HepG2 (cell line): ENCODE results near the gene JPH4. TPM values are rescaled to one million over a fixed set of nuclear protein-coding genes. Genes with fewer than 3 reads are reported as not detected.

Experiments
- KMT2B ChIP-seq: IDR thresholded peaks from 2 replicates; pipeline ENCODE4 v1.6.1; 2016; ENCODE audit warnings: missing genetic modification reagents, missing compliant biosample characterization
- MIER3 ChIP-seq: IDR thresholded peaks from 2 replicates; pipeline ENCODE4 v1.6.1; 2016; ENCODE audit warnings: missing compliant biosample characterization, borderline replicate concordance
- NCOA5 ChIP-seq: sonication (generic); formaldehyde crosslinking; IDR thresholded peaks from 2 replicates; pipeline ENCODE4 v1.4.0; 2020; ENCODE audit warnings: missing genetic modification reagents
- RBAK ChIP-seq: sonication (generic); formaldehyde crosslinking; IDR thresholded peaks from 2 replicates; pipeline ENCODE4 v1.5.1; 2020; ENCODE audit warnings: mild to moderate bottlenecking, missing genetic modification reagents
- SMAD1 ChIP-seq: sonication (generic); formaldehyde crosslinking; IDR thresholded peaks from 2 replicates; pipeline ENCODE4 v1.4.0; 2020; ENCODE audit warnings: missing genetic modification reagents, low read depth, mild to moderate bottlenecking, borderline replicate concordance
- ZNF615 ChIP-seq: sonication (generic); formaldehyde crosslinking; IDR thresholded peaks from 2 replicates; pipeline ENCODE4 v1.5.0; 2020; ENCODE audit warnings: mild to moderate bottlenecking, missing genetic modification reagents, borderline replicate concordance
- polyA plus RNA-seq, 8 experiments: library from polyadenylated mRNA; depleted of rRNA in 3 of 8; stranded (reverse) in 7 of 8; unstranded in 1 of 8; fragments of >200 nt; fragmentation: Illumina TruSeq in 4 of 8; extraction: Trizol in 4 of 8; gene quantifications; 2 replicates each; pipeline versions ENCODE4 v1.2.1 to v1.2.3, GENCODE V29; 2011 to 2016; ENCODE audit warnings: low read depth in 4 of 8, missing spikeins in 1 of 8, mixed read lengths in 1 of 8; ENCODE audit not compliant: insufficient read depth in 1 of 8
- total RNA-seq, 5 experiments: library from RNA; depleted of rRNA; stranded (reverse); fragments of >200 nt; fragmentation: Illumina TruSeq; extraction: Trizol; gene quantifications; 2 replicates each; pipeline ENCODE4 v1.2.3, GENCODE V29; 2016; ENCODE audit warnings: low read depth in 1 of 5
- TF ChIP-seq, protein P1 (sequence below): sonication (generic); formaldehyde crosslinking; IDR thresholded peaks from 2 replicates; pipeline ENCODE4 v1.4.0; 2020; ENCODE audit warnings: low read depth, mild to moderate bottlenecking, missing genetic modification reagents
- TF ChIP-seq, protein P2 (sequence below): sonication (generic); formaldehyde crosslinking; conservative IDR thresholded peaks from 2 replicates; pipeline ENCODE4 v1.8.0; 2022; ENCODE audit warnings: missing genetic modification reagents
- TF ChIP-seq, protein P3 (sequence below): sonication (generic); formaldehyde crosslinking; conservative IDR thresholded peaks from 2 replicates; pipeline ENCODE4 v1.4.0; 2020; ENCODE audit warnings: missing genetic modification reagents
- TF ChIP-seq, protein P4 (sequence below): IDR thresholded peaks from 2 replicates; pipeline ENCODE4 v1.6.1; 2016; ENCODE audit warnings: low read depth, control low read depth
- TF ChIP-seq, protein P5 (sequence below): sonication (generic); formaldehyde crosslinking; conservative IDR thresholded peaks from 2 replicates; pipeline ENCODE4 v1.5.0; 2020; ENCODE audit warnings: missing genetic modification reagents
- TF ChIP-seq, protein P6 (sequence below): sonication (generic); formaldehyde crosslinking; conservative IDR thresholded peaks from 2 replicates; pipeline ENCODE4 v1.4.0; 2020; ENCODE audit warnings: missing genetic modification reagents
- TF ChIP-seq, protein P7 (sequence below): sonication (generic); formaldehyde crosslinking; IDR thresholded peaks from 2 replicates; pipeline ENCODE4 v1.5.0; 2020; ENCODE audit warnings: missing genetic modification reagents
- TF ChIP-seq, protein P8 (sequence below): IDR thresholded peaks from 2 replicates; pipeline ENCODE4 v1.6.1; 2016; ENCODE audit warnings: mild to moderate bottlenecking

Gene JPH4
- total and polyA plus RNA-seq, 2 of the 13 experiments (the other 11 are each of a cell fraction or from before 2014, with no cell fraction given) = 0.08 to 0.22 TPM

DNA sequence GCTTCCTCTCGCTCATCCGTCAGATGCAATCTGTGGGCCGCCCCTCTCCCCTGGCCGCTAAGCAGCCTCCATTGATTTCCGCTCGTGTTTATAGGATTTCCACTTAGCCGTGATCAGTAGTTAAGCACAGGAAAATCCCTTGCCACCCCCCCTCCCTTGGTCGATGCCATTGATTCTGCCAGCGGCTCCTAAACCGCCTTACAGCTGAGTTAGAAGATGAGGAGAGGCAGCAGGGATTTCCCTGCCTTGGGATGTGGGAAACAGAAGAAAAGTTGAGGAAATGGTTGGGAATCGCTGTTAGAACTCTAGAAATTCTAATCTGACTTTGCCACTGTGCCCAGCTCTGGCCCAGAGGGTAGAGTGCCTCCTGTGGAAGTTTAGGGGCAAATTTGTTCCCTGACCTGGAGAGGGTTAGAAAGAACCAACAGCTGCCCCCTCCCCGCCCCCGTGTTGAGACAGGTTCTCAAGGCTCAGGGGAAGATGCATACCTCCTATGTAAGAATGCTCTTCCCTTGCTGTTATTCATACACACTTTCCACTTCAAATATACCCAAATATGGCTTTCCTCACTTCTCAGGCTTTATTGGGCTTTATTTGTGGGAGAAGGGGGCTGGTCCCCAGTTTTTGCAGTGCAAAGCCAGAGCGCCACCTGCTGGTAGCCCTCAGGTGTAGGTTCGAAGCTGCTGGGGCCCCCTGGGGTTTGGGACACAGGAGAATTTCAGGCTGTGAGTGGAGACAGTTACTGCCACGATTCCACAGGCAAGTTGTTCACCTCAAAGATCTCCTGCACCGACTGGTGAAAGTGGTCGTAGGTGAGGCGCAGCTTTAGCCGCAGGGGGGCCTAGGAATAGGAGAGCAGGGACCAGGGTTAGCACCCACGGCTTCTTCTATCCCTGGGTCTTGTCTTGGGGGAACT, 19.3 kb downstream of the JPH4 start (continued):
- TF ChIP-seq SMAD1 (CRISPR knock-in tag) (no peak), NCOA5 (CRISPR knock-in tag) (no peak), MIER3 (no peak), KMT2B (CRISPR knock-in tag) (no peak), ZNF615 (CRISPR knock-in tag) (no peak), RBAK (CRISPR knock-in tag) (no peak)
- TF ChIP-seq, protein P1, sequence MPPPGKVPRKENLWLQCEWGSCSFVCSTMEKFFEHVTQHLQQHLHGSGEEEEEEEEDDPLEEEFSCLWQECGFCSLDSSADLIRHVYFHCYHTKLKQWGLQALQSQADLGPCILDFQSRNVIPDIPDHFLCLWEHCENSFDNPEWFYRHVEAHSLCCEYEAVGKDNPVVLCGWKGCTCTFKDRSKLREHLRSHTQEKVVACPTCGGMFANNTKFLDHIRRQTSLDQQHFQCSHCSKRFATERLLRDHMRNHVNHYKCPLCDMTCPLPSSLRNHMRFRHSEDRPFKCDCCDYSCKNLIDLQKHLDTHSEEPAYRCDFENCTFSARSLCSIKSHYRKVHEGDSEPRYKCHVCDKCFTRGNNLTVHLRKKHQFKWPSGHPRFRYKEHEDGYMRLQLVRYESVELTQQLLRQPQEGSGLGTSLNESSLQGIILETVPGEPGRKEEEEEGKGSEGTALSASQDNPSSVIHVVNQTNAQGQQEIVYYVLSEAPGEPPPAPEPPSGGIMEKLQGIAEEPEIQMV (CRISPR knock-in tag) = no peak
- TF ChIP-seq, protein P2, sequence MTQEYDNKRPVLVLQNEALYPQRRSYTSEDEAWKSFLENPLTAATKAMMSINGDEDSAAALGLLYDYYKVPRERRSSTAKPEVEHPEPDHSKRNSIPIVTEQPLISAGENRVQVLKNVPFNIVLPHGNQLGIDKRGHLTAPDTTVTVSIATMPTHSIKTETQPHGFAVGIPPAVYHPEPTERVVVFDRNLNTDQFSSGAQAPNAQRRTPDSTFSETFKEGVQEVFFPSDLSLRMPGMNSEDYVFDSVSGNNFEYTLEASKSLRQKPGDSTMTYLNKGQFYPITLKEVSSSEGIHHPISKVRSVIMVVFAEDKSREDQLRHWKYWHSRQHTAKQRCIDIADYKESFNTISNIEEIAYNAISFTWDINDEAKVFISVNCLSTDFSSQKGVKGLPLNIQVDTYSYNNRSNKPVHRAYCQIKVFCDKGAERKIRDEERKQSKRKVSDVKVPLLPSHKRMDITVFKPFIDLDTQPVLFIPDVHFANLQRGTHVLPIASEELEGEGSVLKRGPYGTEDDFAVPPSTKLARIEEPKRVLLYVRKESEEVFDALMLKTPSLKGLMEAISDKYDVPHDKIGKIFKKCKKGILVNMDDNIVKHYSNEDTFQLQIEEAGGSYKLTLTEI (CRISPR knock-in tag) = no peak
- TF ChIP-seq, protein P3, sequence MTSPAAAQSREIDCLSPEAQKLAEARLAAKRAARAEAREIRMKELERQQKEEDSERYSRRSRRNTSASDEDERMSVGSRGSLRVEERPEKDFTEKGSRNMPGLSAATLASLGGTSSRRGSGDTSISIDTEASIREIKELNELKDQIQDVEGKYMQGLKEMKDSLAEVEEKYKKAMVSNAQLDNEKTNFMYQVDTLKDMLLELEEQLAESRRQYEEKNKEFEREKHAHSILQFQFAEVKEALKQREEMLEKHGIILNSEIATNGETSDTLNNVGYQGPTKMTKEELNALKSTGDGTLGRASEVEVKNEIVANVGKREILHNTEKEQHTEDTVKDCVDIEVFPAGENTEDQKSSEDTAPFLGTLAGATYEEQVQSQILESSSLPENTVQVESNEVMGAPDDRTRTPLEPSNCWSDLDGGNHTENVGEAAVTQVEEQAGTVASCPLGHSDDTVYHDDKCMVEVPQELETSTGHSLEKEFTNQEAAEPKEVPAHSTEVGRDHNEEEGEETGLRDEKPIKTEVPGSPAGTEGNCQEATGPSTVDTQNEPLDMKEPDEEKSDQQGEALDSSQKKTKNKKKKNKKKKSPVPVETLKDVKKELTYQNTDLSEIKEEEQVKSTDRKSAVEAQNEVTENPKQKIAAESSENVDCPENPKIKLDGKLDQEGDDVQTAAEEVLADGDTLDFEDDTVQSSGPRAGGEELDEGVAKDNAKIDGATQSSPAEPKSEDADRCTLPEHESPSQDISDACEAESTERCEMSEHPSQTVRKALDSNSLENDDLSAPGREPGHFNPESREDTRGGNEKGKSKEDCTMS (CRISPR knock-in tag) = peak; percentile 76; the same call in 1 of the 2 replicates
- TF ChIP-seq, protein P4, sequence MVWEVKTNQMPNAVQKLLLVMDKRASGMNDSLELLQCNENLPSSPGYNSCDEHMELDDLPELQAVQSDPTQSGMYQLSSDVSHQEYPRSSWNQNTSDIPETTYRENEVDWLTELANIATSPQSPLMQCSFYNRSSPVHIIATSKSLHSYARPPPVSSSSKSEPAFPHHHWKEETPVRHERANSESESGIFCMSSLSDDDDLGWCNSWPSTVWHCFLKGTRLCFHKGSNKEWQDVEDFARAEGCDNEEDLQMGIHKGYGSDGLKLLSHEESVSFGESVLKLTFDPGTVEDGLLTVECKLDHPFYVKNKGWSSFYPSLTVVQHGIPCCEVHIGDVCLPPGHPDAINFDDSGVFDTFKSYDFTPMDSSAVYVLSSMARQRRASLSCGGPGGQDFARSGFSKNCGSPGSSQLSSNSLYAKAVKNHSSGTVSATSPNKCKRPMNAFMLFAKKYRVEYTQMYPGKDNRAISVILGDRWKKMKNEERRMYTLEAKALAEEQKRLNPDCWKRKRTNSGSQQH (CRISPR knock-in tag) = no peak
- TF ChIP-seq, protein P5, sequence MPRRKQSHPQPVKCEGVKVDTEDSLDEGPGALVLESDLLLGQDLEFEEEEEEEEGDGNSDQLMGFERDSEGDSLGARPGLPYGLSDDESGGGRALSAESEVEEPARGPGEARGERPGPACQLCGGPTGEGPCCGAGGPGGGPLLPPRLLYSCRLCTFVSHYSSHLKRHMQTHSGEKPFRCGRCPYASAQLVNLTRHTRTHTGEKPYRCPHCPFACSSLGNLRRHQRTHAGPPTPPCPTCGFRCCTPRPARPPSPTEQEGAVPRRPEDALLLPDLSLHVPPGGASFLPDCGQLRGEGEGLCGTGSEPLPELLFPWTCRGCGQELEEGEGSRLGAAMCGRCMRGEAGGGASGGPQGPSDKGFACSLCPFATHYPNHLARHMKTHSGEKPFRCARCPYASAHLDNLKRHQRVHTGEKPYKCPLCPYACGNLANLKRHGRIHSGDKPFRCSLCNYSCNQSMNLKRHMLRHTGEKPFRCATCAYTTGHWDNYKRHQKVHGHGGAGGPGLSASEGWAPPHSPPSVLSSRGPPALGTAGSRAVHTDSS = no peak
- TF ChIP-seq, protein P6, sequence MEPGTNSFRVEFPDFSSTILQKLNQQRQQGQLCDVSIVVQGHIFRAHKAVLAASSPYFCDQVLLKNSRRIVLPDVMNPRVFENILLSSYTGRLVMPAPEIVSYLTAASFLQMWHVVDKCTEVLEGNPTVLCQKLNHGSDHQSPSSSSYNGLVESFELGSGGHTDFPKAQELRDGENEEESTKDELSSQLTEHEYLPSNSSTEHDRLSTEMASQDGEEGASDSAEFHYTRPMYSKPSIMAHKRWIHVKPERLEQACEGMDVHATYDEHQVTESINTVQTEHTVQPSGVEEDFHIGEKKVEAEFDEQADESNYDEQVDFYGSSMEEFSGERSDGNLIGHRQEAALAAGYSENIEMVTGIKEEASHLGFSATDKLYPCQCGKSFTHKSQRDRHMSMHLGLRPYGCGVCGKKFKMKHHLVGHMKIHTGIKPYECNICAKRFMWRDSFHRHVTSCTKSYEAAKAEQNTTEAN = no peak
- TF ChIP-seq, protein P7, sequence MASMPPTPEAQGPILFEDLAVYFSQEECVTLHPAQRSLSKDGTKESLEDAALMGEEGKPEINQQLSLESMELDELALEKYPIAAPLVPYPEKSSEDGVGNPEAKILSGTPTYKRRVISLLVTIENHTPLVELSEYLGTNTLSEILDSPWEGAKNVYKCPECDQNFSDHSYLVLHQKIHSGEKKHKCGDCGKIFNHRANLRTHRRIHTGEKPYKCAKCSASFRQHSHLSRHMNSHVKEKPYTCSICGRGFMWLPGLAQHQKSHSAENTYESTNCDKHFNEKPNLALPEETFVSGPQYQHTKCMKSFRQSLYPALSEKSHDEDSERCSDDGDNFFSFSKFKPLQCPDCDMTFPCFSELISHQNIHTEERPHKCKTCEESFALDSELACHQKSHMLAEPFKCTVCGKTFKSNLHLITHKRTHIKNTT = no peak
- TF ChIP-seq, protein P8, sequence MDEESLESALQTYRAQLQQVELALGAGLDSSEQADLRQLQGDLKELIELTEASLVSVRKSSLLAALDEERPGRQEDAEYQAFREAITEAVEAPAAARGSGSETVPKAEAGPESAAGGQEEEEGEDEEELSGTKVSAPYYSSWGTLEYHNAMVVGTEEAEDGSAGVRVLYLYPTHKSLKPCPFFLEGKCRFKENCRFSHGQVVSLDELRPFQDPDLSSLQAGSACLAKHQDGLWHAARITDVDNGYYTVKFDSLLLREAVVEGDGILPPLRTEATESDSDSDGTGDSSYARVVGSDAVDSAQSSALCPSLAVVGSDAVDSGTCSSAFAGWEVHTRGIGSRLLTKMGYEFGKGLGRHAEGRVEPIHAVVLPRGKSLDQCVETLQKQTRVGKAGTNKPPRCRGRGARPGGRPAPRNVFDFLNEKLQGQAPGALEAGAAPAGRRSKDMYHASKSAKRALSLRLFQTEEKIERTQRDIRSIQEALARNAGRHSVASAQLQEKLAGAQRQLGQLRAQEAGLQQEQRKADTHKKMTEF = peak; percentile 55; the same call in 1 of the 2 replicates
